ENCODE data around the gene RAB40A. TPM values are rescaled to one million over a fixed set of nuclear protein-coding genes. Genes with fewer than 3 reads are reported as not detected.
A peak's percentile ranks its signal among the peaks of the same experiment; 100 is the strongest.
"Not testable (repeated sequence)": the region's sequence is repeated elsewhere in the genome, so short reads cannot be mapped to it uniquely, and the experiment has no call there.

The RAB40A gene
- total RNA-seq, 1 experiment from 2014 or later: 0.10 TPM

- DNase-seq: no peak
- no peaks in the 10 kb centered on the region for H3K36me3 ChIP-seq (replicated peaks; ENCODE audit: control insufficient read depth, insufficient read depth, low read length)
These were observed 15.5 kb downstream of the RAB40A start for GRCh38 chrX:103503853-103504207.

GRCh38 chrX:103503163-103503852, 16.0 kb downstream of the RAB40A start:
- Histone ChIP-seq H3K36me3 (replicated peaks; ENCODE audit: control insufficient read depth, insufficient read depth, low read length) (peaks cover under 1% of the 10 kb centered on the region), H3K4me3 (ENCODE audit: insufficient read depth, low read depth, low read length) (no peak overlapping the region), H3K27me3 (ENCODE audit: control insufficient read depth, insufficient read depth, low read length) (no peaks in the 10 kb centered on the region; the same call in 1 of the 2 replicates)
- DNase-seq: no peak

More at GRCh38 chrX:103503853-103504207, 15.5 kb downstream of the RAB40A start:
- Histone ChIP-seq H3K4me3 (ENCODE audit: insufficient read depth, low read depth, low read length) (no peak overlapping the region), H3K27me3 (ENCODE audit: control insufficient read depth, insufficient read depth, low read length) (no peaks in the 10 kb centered on the region; the same call in 1 of the 2 replicates)

GRCh38 chrX:103498786-103499185, 20.5 kb downstream of the RAB40A start:
- DNase-seq: no peak
- Histone ChIP-seq H3K4me3 (ENCODE audit: insufficient read depth, low read depth, low read length) (no peak overlapping the region), H3K27me3 (ENCODE audit: control insufficient read depth, insufficient read depth, low read length) (no peaks in the 10 kb centered on the region; the same call in 1 of the 2 replicates), H3K36me3 (replicated peaks; ENCODE audit: control insufficient read depth, insufficient read depth, low read length) (peaks cover 2% of the 10 kb centered on the region)

- no peak overlapping the region for H3K4me3 ChIP-seq (ENCODE audit: insufficient read depth, low read depth, low read length)
- DNase-seq: no peak
- peaks cover 2% of the 10 kb centered on the region for H3K36me3 ChIP-seq (replicated peaks; ENCODE audit: control insufficient read depth, insufficient read depth, low read length)
- no peaks in the 10 kb centered on the region for H3K27me3 ChIP-seq (ENCODE audit: control insufficient read depth, insufficient read depth, low read length)
These were observed 23.5 kb downstream of the RAB40A start for GRCh38 chrX:103495786-103496185.

- not testable (repeated sequence) for DNase-seq; H3K4me3 ChIP-seq (ENCODE audit: insufficient read depth, low read depth, low read length); H3K36me3 ChIP-seq (replicated peaks; ENCODE audit: control insufficient read depth, insufficient read depth, low read length); H3K27me3 ChIP-seq (ENCODE audit: control insufficient read depth, insufficient read depth, low read length)
These were observed 25.7 kb downstream of the RAB40A start for GRCh38 chrX:103493578-103493977.

GRCh38 chrX:103489733-103490132, 29.6 kb downstream of the RAB40A start:
- not testable (repeated sequence) for H3K27me3 ChIP-seq (ENCODE audit: control insufficient read depth, insufficient read depth, low read length); H3K4me3 ChIP-seq (ENCODE audit: insufficient read depth, low read depth, low read length); H3K36me3 ChIP-seq (replicated peaks; ENCODE audit: control insufficient read depth, insufficient read depth, low read length)
- DNase-seq: peak; percentile 56

GRCh38 chrX:103488794-103489193, 30.5 kb downstream of the RAB40A start:
- Histone ChIP-seq H3K36me3 (replicated peaks; ENCODE audit: control insufficient read depth, insufficient read depth, low read length) (no peaks in the 10 kb centered on the region; the same call in 1 of the 2 replicates), H3K4me3 (ENCODE audit: insufficient read depth, low read depth, low read length) (no peak overlapping the region), H3K27me3 (ENCODE audit: control insufficient read depth, insufficient read depth, low read length) (no peaks in the 10 kb centered on the region)
- DNase-seq: no peak

GRCh38 chrX:103488332-103488731, 31.0 kb downstream of the RAB40A start:
- DNase-seq: peak; percentile 17
- Histone ChIP-seq H3K27me3 (ENCODE audit: control insufficient read depth, insufficient read depth, low read length) (no peaks in the 10 kb centered on the region), H3K36me3 (replicated peaks; ENCODE audit: control insufficient read depth, insufficient read depth, low read length) (no peaks in the 10 kb centered on the region; the same call in 1 of the 2 replicates), H3K4me3 (ENCODE audit: insufficient read depth, low read depth, low read length) (no peak overlapping the region)

GRCh38 chrX:103483720-103484119, 35.6 kb downstream of the RAB40A start:
- no peak for DNase-seq
- H3K4me3 ChIP-seq (ENCODE audit: insufficient read depth, low read depth, low read length): no peak overlapping the region

GRCh38 chrX:103480526-103480925, 38.8 kb downstream of the RAB40A start:
- no peaks in the 10 kb centered on the region for H3K27me3 ChIP-seq (ENCODE audit: control insufficient read depth, insufficient read depth, low read length)
- H3K36me3 ChIP-seq (replicated peaks; ENCODE audit: control insufficient read depth, insufficient read depth, low read length): no peaks in the 10 kb centered on the region
- no peak for DNase-seq
- H3K4me3 ChIP-seq (ENCODE audit: insufficient read depth, low read depth, low read length): no peak overlapping the region

More at GRCh38 chrX:103483720-103484119, 35.6 kb downstream of the RAB40A start:
- Histone ChIP-seq H3K36me3 (replicated peaks; ENCODE audit: control insufficient read depth, insufficient read depth, low read length) (no peaks in the 10 kb centered on the region; the same call in 1 of the 2 replicates), H3K27me3 (ENCODE audit: control insufficient read depth, insufficient read depth, low read length) (no peaks in the 10 kb centered on the region)

GRCh38 chrX:103477496-103477895, 41.8 kb downstream of the RAB40A start:
- Histone ChIP-seq H3K36me3 (replicated peaks; ENCODE audit: control insufficient read depth, insufficient read depth, low read length) (no peaks in the 10 kb centered on the region), H3K27me3 (ENCODE audit: control insufficient read depth, insufficient read depth, low read length) (no peaks in the 10 kb centered on the region), H3K4me3 (ENCODE audit: insufficient read depth, low read depth, low read length) (no peak overlapping the region)
- DNase-seq: no peak

- no peaks in the 10 kb centered on the region for H3K27me3 ChIP-seq (ENCODE audit: control insufficient read depth, insufficient read depth, low read length)
- no peak for DNase-seq
- no peak overlapping the region for H3K4me3 ChIP-seq (ENCODE audit: insufficient read depth, low read depth, low read length)
- H3K36me3 ChIP-seq (replicated peaks; ENCODE audit: control insufficient read depth, insufficient read depth, low read length): no peaks in the 10 kb centered on the region
These were observed 43.9 kb downstream of the RAB40A start for GRCh38 chrX:103475381-103475780.

- H3K36me3 ChIP-seq (replicated peaks; ENCODE audit: control insufficient read depth, insufficient read depth, low read length); H3K4me3 ChIP-seq (ENCODE audit: insufficient read depth, low read depth, low read length); H3K27me3 ChIP-seq (ENCODE audit: control insufficient read depth, insufficient read depth, low read length); DNase-seq: not testable (repeated sequence)
These were observed 49.3 kb downstream of the RAB40A start for GRCh38 chrX:103469977-103470376.

- H3K36me3 ChIP-seq (replicated peaks; ENCODE audit: control insufficient read depth, insufficient read depth, low read length): peaks cover 1% of the 10 kb centered on the region
- H3K4me3 ChIP-seq (ENCODE audit: insufficient read depth, low read depth, low read length): no peak overlapping the region
- DNase-seq: no peak
- H3K27me3 ChIP-seq (ENCODE audit: control insufficient read depth, insufficient read depth, low read length): no peaks in the 10 kb centered on the region
These were observed 51.4 kb downstream of the RAB40A start for GRCh38 chrX:103467887-103468286.

- DNase-seq: no peak
- Histone ChIP-seq H3K27me3 (ENCODE audit: control insufficient read depth, insufficient read depth, low read length) (no peaks in the 10 kb centered on the region), H3K4me3 (ENCODE audit: insufficient read depth, low read depth, low read length) (no peak overlapping the region), H3K36me3 (replicated peaks; ENCODE audit: control insufficient read depth, insufficient read depth, low read length) (peaks cover 1% of the 10 kb centered on the region)
These were observed 52.1 kb downstream of the RAB40A start for GRCh38 chrX:103467156-103467555.

- peaks cover 3% of the 10 kb centered on the region for H3K36me3 ChIP-seq (replicated peaks; ENCODE audit: control insufficient read depth, insufficient read depth, low read length)
- no peaks in the 10 kb centered on the region for H3K27me3 ChIP-seq (ENCODE audit: control insufficient read depth, insufficient read depth, low read length)
- H3K4me3 ChIP-seq (ENCODE audit: insufficient read depth, low read depth, low read length): no peak overlapping the region
- DNase-seq: peak; percentile 23
These were observed 54.5 kb downstream of the RAB40A start for GRCh38 chrX:103464774-103465117.
